B cell (primary cell): Measurements from ENCODE around the gene NAB2. TPM values are rescaled to one million over a fixed set of nuclear protein-coding genes. Genes with fewer than 3 reads are reported as not detected.

Experiments
- ATAC-seq: fragments of 200-7000 bp; cut with Tn5 transposase; one replicate; pipeline ENCODE4 v1.10.0; 2021; ENCODE audit warnings: low read depth, mild to moderate bottlenecking, moderate number of reproducible peaks, moderate library complexity
- CTCF ChIA-PET: fragments of 350-600 bp; sonication (Branson Sonifier 250); formaldehyde crosslinking; loops from one replicate; lab custom pipeline; 2021; ENCODE audit warnings: antibody characterized with exemption, inconsistent platforms; lab: Charles Lee
- POLR2A ChIA-PET: fragments of 350-600 bp; sonication (Branson Sonifier 250); formaldehyde crosslinking; loops from one replicate; lab custom pipeline; 2021; ENCODE audit warnings: antibody characterized with exemption; lab: Charles Lee
- DNase-seq: peaks from one replicate; pipeline ENCODE4 v3.0.0; 2013
- H2AFZ ChIP-seq: 2 replicates; pipeline ENCODE4 v1.6.1; 2012; ENCODE audit warnings: mild to moderate bottlenecking, low read depth, low read length; ENCODE audit not compliant: insufficient read depth, poor library complexity, severe bottlenecking
- H3K27ac ChIP-seq, 2 donors: 1 replicate in 1 of 2; 2 replicates in 1 of 2; pipeline ENCODE4 v1.5.1; 2012 to 2013; ENCODE audit warnings: low read length in 2 of 2, mild to moderate bottlenecking in 2 of 2, moderate library complexity in 1 of 2
- H3K27me3 ChIP-seq, 4 experiments: fragments of 200-600 bp in 1 of 4; sonication (generic) in 1 of 4; replicated peaks in 1 of 4; 1 replicate in 2 of 4; 2 replicates in 2 of 4; pipeline versions ENCODE4 v1.6.1 to v1.7.0; 2013 to 2016; ENCODE audit warnings: low read length in 3 of 4, mild to moderate bottlenecking in 2 of 4, mixed read lengths in 1 of 4, moderate library complexity in 1 of 4; ENCODE audit not compliant: insufficient read depth in 4 of 4, control insufficient read depth in 3 of 4; ENCODE audit errors: control extremely low read depth in 1 of 4
- H3K36me3 ChIP-seq, 2 experiments: replicated peaks in 1 of 2; 1 replicate in 1 of 2; 2 replicates in 1 of 2; pipeline versions ENCODE4 v1.6.1 to v1.7.1; 2013; ENCODE audit warnings: low read length in 1 of 2; ENCODE audit not compliant: insufficient read depth in 2 of 2, control insufficient read depth in 1 of 2; ENCODE audit errors: control extremely low read depth in 1 of 2, extremely low read depth in 1 of 2
- H3K4me1 ChIP-seq, 2 donors: fragments of 200-600 bp in 1 of 2; sonication (generic) in 1 of 2; 1 replicate in 1 of 2; 2 replicates in 1 of 2; pipeline versions ENCODE4 v1.5.1 to v1.6.1; 2013 to 2017; ENCODE audit warnings: low read length in 2 of 2; ENCODE audit not compliant: control insufficient read depth in 2 of 2, insufficient read depth in 2 of 2
- H3K4me2 ChIP-seq: replicated peaks from 2 replicates; pipeline ENCODE3; 2012; ENCODE audit warnings: mild to moderate bottlenecking, low read depth, low read length; ENCODE audit not compliant: poor library complexity, severe bottlenecking
- H3K4me3 ChIP-seq, 5 experiments: fragments of 200-600 bp in 1 of 5; sonication (generic) in 1 of 5; 1 replicate in 3 of 5; 2 replicates in 2 of 5; pipeline versions ENCODE4 v1.5.1 to v1.7.0; 2011 to 2016; ENCODE audit warnings: low read length in 4 of 5, mild to moderate bottlenecking in 4 of 5, low read depth in 2 of 5, control low read depth in 1 of 5, moderate library complexity in 1 of 5; ENCODE audit not compliant: insufficient read depth in 1 of 5; ENCODE audit errors: control extremely low read depth in 1 of 5, extremely low read depth in 1 of 5
- H3K79me2 ChIP-seq: fragments of 200-600 bp; sonication (generic); one replicate; pipeline ENCODE4 v1.6.0; 2016; ENCODE audit warnings: low read length; ENCODE audit not compliant: control insufficient read depth, insufficient read depth
- H3K9ac ChIP-seq: fragments of 200-600 bp; sonication (generic); 2 replicates; pipeline ENCODE4 v1.6.1; 2017; ENCODE audit warnings: mild to moderate bottlenecking, low read length, moderate library complexity
- H3K9me3 ChIP-seq, 3 donors: one replicate each; pipeline versions ENCODE4 v1.6.1 to v1.7.1; 2013; ENCODE audit warnings: low read length in 2 of 3; ENCODE audit not compliant: control insufficient read depth in 2 of 3, insufficient read depth in 1 of 3; ENCODE audit errors: control extremely low read depth in 1 of 3
- H4K20me1 ChIP-seq: 2 replicates; pipeline ENCODE4 v1.6.0; 2012; ENCODE audit warnings: mild to moderate bottlenecking, low read length; ENCODE audit not compliant: insufficient read depth, control insufficient read depth, poor library complexity, severe bottlenecking
- H3K27ac Mint-ChIP-seq: one replicate; pipeline ENCODE4 v1.8.0; 2021; ENCODE audit warnings: mixed read lengths
- H3K27me3 Mint-ChIP-seq: one replicate; pipeline ENCODE4 v1.8.0; 2021; ENCODE audit warnings: mixed read lengths
- H3K4me1 Mint-ChIP-seq: one replicate; pipeline ENCODE4 v1.8.0; 2021; ENCODE audit warnings: mixed read lengths
- H3K4me3 Mint-ChIP-seq: one replicate; pipeline ENCODE4 v1.8.0; 2021; ENCODE audit warnings: mixed read lengths
- H3K9me3 Mint-ChIP-seq: one replicate; pipeline ENCODE4 v1.8.0; 2022; ENCODE audit warnings: mixed read lengths; ENCODE audit not compliant: insufficient read depth
- EZH2 ChIP-seq: IDR thresholded peaks from 2 replicates; pipeline ENCODE4 v1.6.1; 2012; ENCODE audit warnings: borderline replicate concordance, low read depth, mild to moderate bottlenecking, moderate library complexity, low read length; ENCODE audit not compliant: insufficient read depth, poor library complexity, severe bottlenecking
- WGBS: methylation state at CpG from one replicate; pipeline ENCODE4 v1.1.5; 2013; ENCODE audit warnings: missing lambda C conversion rate; ENCODE audit not compliant: insufficient coverage; 5-methylcytosine and 5-hydroxymethylcytosine counted together
- intact Hi-C: fragments of 100-400 bp; cut with micrococcal nuclease; formaldehyde crosslinking; loops from one replicate; pipeline ENCODE4 v1.10.0; 2022
- polyA plus RNA-seq: library from polyadenylated mRNA; depleted of rRNA; stranded (reverse); fragments of >200 nt; gene quantifications from 2 replicates; pipeline ENCODE4 v1.2.3, GENCODE V29; 2012
- total RNA-seq, 2 donors: library from RNA; stranded (reverse); fragments of 120-200 nt in 1 of 2; gene quantifications; 1 replicate in 1 of 2; 2 replicates in 1 of 2; pipeline versions ENCODE4 v1.2.3 to v1.2.4, GENCODE V29; 2013 to 2022
- TF ChIP-seq, protein P1 (sequence below): fragments of 200-600 bp; IDR thresholded peaks from one replicate; pipeline ENCODE4 v1.8.0; 2022; ENCODE audit warnings: antibody characterized with exemption, mild to moderate bottlenecking

The NAB2 gene
- total and polyA plus RNA-seq, 2 donors (not counting 1 experiment from before 2014, with no cell fraction given) = 6.7 to 52.1 TPM

- no peaks in the 10 kb centered on the region for H3K27me3 Mint-ChIP-seq
- H2AFZ ChIP-seq = peak overlapping the region; percentile 59
- no peaks in the 10 kb centered on the region for H3K36me3 ChIP-seq
- H3K27me3 ChIP-seq = no peaks in the 10 kb centered on the region
- DNase-seq (peak; percentile 50), ATAC-seq (peak; percentile 49)
- H3K9me3 ChIP-seq = no peaks in the 10 kb centered on the region
- intact Hi-C loops = loop anchor here (2.0 kb wide), 1 partner anchor 14 kb away; no protein-coding TSS in a partner anchor
- TF ChIP-seq EZH2 = no peak
- TF ChIP-seq, protein P1, sequence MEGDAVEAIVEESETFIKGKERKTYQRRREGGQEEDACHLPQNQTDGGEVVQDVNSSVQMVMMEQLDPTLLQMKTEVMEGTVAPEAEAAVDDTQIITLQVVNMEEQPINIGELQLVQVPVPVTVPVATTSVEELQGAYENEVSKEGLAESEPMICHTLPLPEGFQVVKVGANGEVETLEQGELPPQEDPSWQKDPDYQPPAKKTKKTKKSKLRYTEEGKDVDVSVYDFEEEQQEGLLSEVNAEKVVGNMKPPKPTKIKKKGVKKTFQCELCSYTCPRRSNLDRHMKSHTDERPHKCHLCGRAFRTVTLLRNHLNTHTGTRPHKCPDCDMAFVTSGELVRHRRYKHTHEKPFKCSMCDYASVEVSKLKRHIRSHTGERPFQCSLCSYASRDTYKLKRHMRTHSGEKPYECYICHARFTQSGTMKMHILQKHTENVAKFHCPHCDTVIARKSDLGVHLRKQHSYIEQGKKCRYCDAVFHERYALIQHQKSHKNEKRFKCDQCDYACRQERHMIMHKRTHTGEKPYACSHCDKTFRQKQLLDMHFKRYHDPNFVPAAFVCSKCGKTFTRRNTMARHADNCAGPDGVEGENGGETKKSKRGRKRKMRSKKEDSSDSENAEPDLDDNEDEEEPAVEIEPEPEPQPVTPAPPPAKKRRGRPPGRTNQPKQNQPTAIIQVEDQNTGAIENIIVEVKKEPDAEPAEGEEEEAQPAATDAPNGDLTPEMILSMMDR = no peak
- H3K4me2 ChIP-seq = peak overlapping the region; percentile 55
- peak overlapping the region; percentile 74 for H3K4me3 Mint-ChIP-seq
- 40% methylated on average over 1 of the region's 10 CpGs for WGBS
- H3K4me1 Mint-ChIP-seq = peaks cover 26% of the 10 kb centered on the region
- POLR2A ChIA-PET = interaction anchor here (0.5 to 1.0 kb wide), 5 partner anchors 21 to 312 kb away, joined by 3 to 8 read pairs (median 3); no protein-coding TSS in a partner anchor
- no peak overlapping the region for H3K27ac ChIP-seq
- H3K27ac Mint-ChIP-seq = peak overlapping the region; percentile 82
- CTCF ChIA-PET = interaction anchor here (1.2 to 3.0 kb wide), 4 partner anchors 13 to 22 kb away, joined by 3 to 12 read pairs (median 6); no protein-coding TSS in a partner anchor
- H4K20me1 ChIP-seq = no peaks in the 10 kb centered on the region
- H3K79me2 ChIP-seq = no peaks in the 10 kb centered on the region
- peak overlapping the region in 2 of 5 experiments; percentile 11 to 38 for H3K4me3 ChIP-seq
- H3K9me3 Mint-ChIP-seq = no peaks in the 10 kb centered on the region
- H3K4me1 ChIP-seq = peaks cover 18 to 24% of the 10 kb centered on the region in 2 donors
- peak overlapping the region; percentile 41 for H3K9ac ChIP-seq
Observed at GRCh38 chr12:57046947-57047890, 41.7 kb upstream of the NAB2 start.
